OCI-LY1 (cell line): Measurements from ENCODE around the gene DPH1.

Experiments
- H2AFZ ChIP-seq: fragments of 200-600 bp; sonication (generic), shearing (Covaris generic); 2 replicates; pipeline ENCODE4 v1.6.0; 2014; ENCODE audit warnings: antibody characterized with exemption, mild to moderate bottlenecking, low read length
- H3F3A ChIP-seq: fragments of 200-600 bp; sonication (generic), shearing (Covaris generic); 2 replicates; pipeline ENCODE4 v1.6.0; 2014; ENCODE audit warnings: mild to moderate bottlenecking, antibody characterized with exemption, low read length, moderate library complexity; ENCODE audit not compliant: insufficient read depth
- H3K27ac ChIP-seq: fragments of 200-600 bp; sonication (generic); 2 replicates; pipeline ENCODE4 v1.5.1; 2014; ENCODE audit warnings: low read length, mixed run types, mild to moderate bottlenecking, low read depth; ENCODE audit not compliant: poor library complexity, severe bottlenecking
- H3K27me3 ChIP-seq: fragments of 200-600 bp; sonication (generic); 2 replicates; pipeline ENCODE4 v1.6.0; 2014; ENCODE audit warnings: antibody characterized with exemption, mild to moderate bottlenecking, low read length, moderate library complexity; ENCODE audit not compliant: insufficient read depth
- H3K36me3 ChIP-seq: fragments of 200-600 bp; sonication (generic); 2 replicates; pipeline ENCODE4 v1.6.1; 2014; ENCODE audit warnings: mild to moderate bottlenecking, antibody characterized with exemption, low read length, moderate library complexity, mixed read lengths; ENCODE audit not compliant: insufficient read depth
- H3K4me1 ChIP-seq: fragments of 200-600 bp; sonication (generic); 2 replicates; pipeline ENCODE4 v1.5.1; 2014; ENCODE audit warnings: mild to moderate bottlenecking, low read length, moderate library complexity; ENCODE audit not compliant: insufficient read depth, severe bottlenecking
- H3K4me2 ChIP-seq: fragments of 200-600 bp; sonication (generic), shearing (Covaris generic); 2 replicates; pipeline ENCODE4 v1.6.1; 2014; ENCODE audit warnings: low read length
- H3K4me3 ChIP-seq: fragments of 200-600 bp; sonication (generic); 2 replicates; pipeline ENCODE4 v1.5.1; 2014; ENCODE audit warnings: low read length, low read depth, mild to moderate bottlenecking, mixed read lengths; ENCODE audit not compliant: poor library complexity, severe bottlenecking
- H3K79me2 ChIP-seq: fragments of 200-600 bp; shearing (Covaris generic); 2 replicates; pipeline ENCODE4 v1.6.1; 2016; ENCODE audit warnings: mixed run types, low read length, mixed read lengths; ENCODE audit not compliant: insufficient read depth
- H3K9ac ChIP-seq: fragments of 200-600 bp; sonication (generic), shearing (Covaris generic); 2 replicates; pipeline ENCODE4 v1.6.1; 2014; ENCODE audit warnings: mild to moderate bottlenecking, low read length, mixed read lengths
- H3K9me2 ChIP-seq: fragments of 200-600 bp; sonication (generic), shearing (Covaris generic); 2 replicates; pipeline ENCODE4 v1.6.1; 2014; ENCODE audit warnings: low read depth, mild to moderate bottlenecking, low read length, mixed read lengths
- H3K9me3 ChIP-seq: fragments of 200-600 bp; shearing (Covaris generic); 2 replicates; pipeline ENCODE4 v1.6.1; 2014; ENCODE audit warnings: low read length, mixed read lengths
- H4K20me1 ChIP-seq: fragments of 200-600 bp; sonication (generic), shearing (Covaris generic); 2 replicates; pipeline ENCODE4 v1.6.0; 2016; ENCODE audit warnings: mild to moderate bottlenecking, low read length; ENCODE audit not compliant: insufficient read depth
- CTCF ChIP-seq: fragments of 200-600 bp; sonication (generic), shearing (Covaris generic); IDR thresholded peaks from 2 replicates; pipeline ENCODE4 v1.5.1; 2017; ENCODE audit warnings: mild to moderate bottlenecking, antibody characterized with exemption, low read length, moderate library complexity, mixed read lengths
- EZH2 ChIP-seq: fragments of 200-600 bp; sonication (generic), shearing (Covaris generic); IDR thresholded peaks from 2 replicates; pipeline ENCODE4 v1.8.0; 2017; ENCODE audit warnings: borderline replicate concordance, mixed run types, mild to moderate bottlenecking, antibody characterized with exemption, low read length, moderate library complexity, mixed read lengths

Gene DPH1

GRCh38 chr17:2016494-2016893, 13.5 kb upstream of the DPH1 start:
- Histone ChIP-seq H3K9ac (no peak overlapping the region), H3K79me2 (no peaks in the 10 kb centered on the region), H3F3A (no peaks in the 10 kb centered on the region), H3K27me3 (peaks cover 36% of the 10 kb centered on the region), H3K27ac (no peak overlapping the region), H3K4me3 (no peak overlapping the region), H3K4me1 (peaks cover 3% of the 10 kb centered on the region), H4K20me1 (no peaks in the 10 kb centered on the region), H3K9me3 (no peaks in the 10 kb centered on the region), H2AFZ (no peak overlapping the region), H3K9me2 (no peaks in the 10 kb centered on the region), H3K4me2 (no peak overlapping the region), H3K36me3 (no peaks in the 10 kb centered on the region; the same call in 1 of the 2 replicates)
- TF ChIP-seq CTCF: no peak
- TF ChIP-seq EZH2: no peak

GRCh38 chr17:2017274-2017941, 12.5 kb upstream of the DPH1 start:
- H3F3A ChIP-seq: no peaks in the 10 kb centered on the region
- H3K4me1 ChIP-seq: peaks cover 3% of the 10 kb centered on the region
- peaks cover 36% of the 10 kb centered on the region for H3K27me3 ChIP-seq
- H3K9me2 ChIP-seq: no peaks in the 10 kb centered on the region
- no peaks in the 10 kb centered on the region for H3K9me3 ChIP-seq
- H4K20me1 ChIP-seq: no peaks in the 10 kb centered on the region
- H3K79me2 ChIP-seq: no peaks in the 10 kb centered on the region
- H3K36me3 ChIP-seq: no peaks in the 10 kb centered on the region; the same call in 1 of the 2 replicates
- no peak overlapping the region for H3K27ac ChIP-seq
- no peak overlapping the region for H3K4me2 ChIP-seq
- no peak overlapping the region for H3K4me3 ChIP-seq
- H2AFZ ChIP-seq: no peak overlapping the region
- TF ChIP-seq CTCF (no peak), EZH2 (no peak)
- H3K9ac ChIP-seq: no peak overlapping the region

GRCh38 chr17:2018716-2019510, 11.0 kb upstream of the DPH1 start:
- H3K79me2 ChIP-seq: no peaks in the 10 kb centered on the region
- TF ChIP-seq EZH2 (no peak), CTCF (no peak)
- no peaks in the 10 kb centered on the region for H3K9me3 ChIP-seq
- H3K27me3 ChIP-seq: peaks cover 30% of the 10 kb centered on the region
- H4K20me1 ChIP-seq: no peaks in the 10 kb centered on the region
- no peak overlapping the region for H3K27ac ChIP-seq
- H3K36me3 ChIP-seq: no peaks in the 10 kb centered on the region; the same call in 1 of the 2 replicates
- H3F3A ChIP-seq: no peaks in the 10 kb centered on the region
- H3K9me2 ChIP-seq: no peaks in the 10 kb centered on the region
- no peak overlapping the region for H2AFZ ChIP-seq
- no peak overlapping the region for H3K4me2 ChIP-seq
- no peak overlapping the region for H3K9ac ChIP-seq
- no peak overlapping the region for H3K4me3 ChIP-seq
- H3K4me1 ChIP-seq: peaks cover 3% of the 10 kb centered on the region
